CD14-positive monocyte (primary cell): ENCODE data around the gene RAET1G. TPM values are rescaled to one million over a fixed set of nuclear protein-coding genes. Genes with fewer than 3 reads are reported as not detected.
A peak's percentile ranks its signal among the peaks of the same experiment; 100 is the strongest.
"Not testable (repeated sequence)": the region's sequence is repeated elsewhere in the genome, so short reads cannot be mapped to it uniquely, and the experiment has no call there.

ENCODE experiments used
- DNase-seq, 3 donors: peaks; one replicate each; pipeline ENCODE4 v3.0.0-alpha.2; 2011 to 2022
- H2AFZ ChIP-seq: 2 replicates; pipeline ENCODE4 v1.6.0; 2012; ENCODE audit warnings: mild to moderate bottlenecking, low read depth, low read length, inconsistent platforms; ENCODE audit not compliant: insufficient read depth, poor library complexity, severe bottlenecking
- H3K27ac ChIP-seq, 2 donors: 1 replicate in 1 of 2; 2 replicates in 1 of 2; pipeline ENCODE4 v1.5.1; 2012 to 2013; ENCODE audit warnings: low read length in 2 of 2, control low read depth in 1 of 2, inconsistent platforms in 1 of 2, low read depth in 1 of 2, mild to moderate bottlenecking in 1 of 2
- H3K27me3 ChIP-seq, 2 donors: one replicate each; pipeline versions ENCODE4 v1.6.0 to v1.6.1; 2011 to 2013; ENCODE audit warnings: low read length in 2 of 2; ENCODE audit not compliant: control insufficient read depth in 2 of 2, insufficient read depth in 2 of 2
- H3K36me3 ChIP-seq, 2 donors: replicated peaks in 1 of 2; 1 replicate in 1 of 2; 2 replicates in 1 of 2; pipeline versions ENCODE4 v1.5.1 to v1.6.1; 2012 to 2013; ENCODE audit warnings: low read length in 2 of 2, control low read depth in 1 of 2, inconsistent platforms in 1 of 2, mild to moderate bottlenecking in 1 of 2; ENCODE audit not compliant: insufficient read depth in 2 of 2, control insufficient read depth in 1 of 2
- H3K4me1 ChIP-seq, 2 donors: 1 replicate in 1 of 2; 2 replicates in 1 of 2; pipeline versions ENCODE4 v1.5.1 to v1.6.1; 2012 to 2013; ENCODE audit warnings: low read length in 2 of 2, control low read depth in 1 of 2, inconsistent platforms in 1 of 2, mild to moderate bottlenecking in 1 of 2, moderate library complexity in 1 of 2; ENCODE audit not compliant: insufficient read depth in 2 of 2, control insufficient read depth in 1 of 2
- H3K4me2 ChIP-seq: replicated peaks from 2 replicates; pipeline ENCODE3; 2012; ENCODE audit warnings: low read length, moderate library complexity, mild to moderate bottlenecking; ENCODE audit not compliant: poor library complexity, severe bottlenecking; ENCODE audit errors: extremely low read depth
- H3K4me3 ChIP-seq, 3 experiments: fragments of 200-600 bp in 1 of 3; sonication (generic) in 1 of 3; replicated peaks in 1 of 3; 1 replicate in 2 of 3; 2 replicates in 1 of 3; pipeline ENCODE4 v1.5.1; 2011 to 2013; ENCODE audit warnings: low read length in 3 of 3, mild to moderate bottlenecking in 3 of 3, control low read depth in 2 of 3, low read depth in 2 of 3, inconsistent platforms in 1 of 3, moderate library complexity in 1 of 3
- H3K79me2 ChIP-seq: 2 replicates; pipeline ENCODE4 v1.6.0; 2012; ENCODE audit warnings: mild to moderate bottlenecking, control low read depth, inconsistent platforms, low read length, moderate library complexity; ENCODE audit not compliant: insufficient read depth
- H3K9ac ChIP-seq: 2 replicates; pipeline ENCODE4 v1.6.0; 2017; ENCODE audit warnings: low read length, mild to moderate bottlenecking; ENCODE audit not compliant: insufficient read depth, poor library complexity, severe bottlenecking
- H3K9me3 ChIP-seq, 2 donors: replicated peaks in 1 of 2; 1 replicate in 1 of 2; 2 replicates in 1 of 2; pipeline versions ENCODE4 v1.5.1 to v1.6.1; 2012 to 2013; ENCODE audit warnings: low read length in 2 of 2, control low read depth in 1 of 2; ENCODE audit not compliant: control insufficient read depth in 1 of 2, insufficient read depth in 1 of 2
- H4K20me1 ChIP-seq: 2 replicates; pipeline ENCODE4 v1.6.0; 2012; ENCODE audit warnings: mild to moderate bottlenecking, low read length, control low read depth, moderate library complexity; ENCODE audit not compliant: insufficient read depth
- H3K27ac Mint-ChIP-seq, 7 donors: one replicate each; pipeline ENCODE4 v1.8.0; 2020; ENCODE audit warnings: mild to moderate bottlenecking in 7 of 7, mixed read lengths in 7 of 7, moderate library complexity in 6 of 7, inconsistent platforms in 2 of 7
- H3K27me3 Mint-ChIP-seq, 3 donors: one replicate each; pipeline ENCODE4 v1.8.0; 2021 to 2022; ENCODE audit warnings: low read depth in 3 of 3, mild to moderate bottlenecking in 3 of 3, mixed read lengths in 3 of 3, moderate library complexity in 3 of 3, inconsistent platforms in 1 of 3
- H3K36me3 Mint-ChIP-seq, 2 donors: one replicate each; pipeline ENCODE4 v1.8.0; 2020; ENCODE audit warnings: mixed read lengths in 2 of 2, inconsistent platforms in 1 of 2, mild to moderate bottlenecking in 1 of 2
- H3K4me1 Mint-ChIP-seq: one replicate; pipeline ENCODE4 v1.8.0; 2020; ENCODE audit warnings: mild to moderate bottlenecking, mixed read lengths
- H3K4me3 Mint-ChIP-seq, 2 donors: one replicate each; pipeline ENCODE4 v1.8.0; 2020; ENCODE audit warnings: mild to moderate bottlenecking in 2 of 2, mixed read lengths in 2 of 2, moderate library complexity in 1 of 2
- H3K9me3 Mint-ChIP-seq, 7 donors: one replicate each; pipeline ENCODE4 v1.8.0; 2020 to 2022; ENCODE audit warnings: mixed read lengths in 7 of 7, mild to moderate bottlenecking in 6 of 7, moderate library complexity in 6 of 7, inconsistent platforms in 2 of 7
- CTCF ChIP-seq: fragments of 200-600 bp; IDR thresholded peaks from one replicate; pipeline ENCODE4 v1.8.0; 2022; ENCODE audit warnings: antibody characterized with exemption, mild to moderate bottlenecking
- WGBS: methylation state at CpG from one replicate; pipeline ENCODE4 v1.1.5; 2013; ENCODE audit warnings: missing lambda C conversion rate; ENCODE audit not compliant: insufficient coverage; 5-methylcytosine and 5-hydroxymethylcytosine counted together
- intact Hi-C, 2 donors: fragments of 100-400 bp; cut with micrococcal nuclease; formaldehyde crosslinking; loops; one replicate each; pipeline versions ENCODE4 v1.15.0 to v1.15.1; 2023
- polyA plus RNA-seq, 3 donors: library from polyadenylated mRNA; depleted of rRNA in 1 of 3; unstranded in 2 of 3; stranded (reverse) in 1 of 3; fragments of 300-500 nt in 2 of 3; fragments of >200 nt in 1 of 3; fragmentation: Illumina TruSeq in 2 of 3; gene quantifications; 1 replicate in 2 of 3; 2 replicates in 1 of 3; pipeline ENCODE4 v1.2.3, GENCODE V29; 2012 to 2021

RAET1G gene
- polyA plus RNA-seq, 3 donors: not detected

- intact Hi-C loops: no loop called here
- H3K27ac ChIP-seq: no peak overlapping the region
- no peaks in the 10 kb centered on the region for H3K79me2 ChIP-seq
- DNase-seq: no peak
- no peaks in the 10 kb centered on the region for H3K4me1 ChIP-seq
- Mint-ChIP-seq H3K27ac (peak overlapping the region in 1 of 7 donors; percentile 76), H3K36me3 (no peaks in the 10 kb centered on the region), H3K4me3 (no peak overlapping the region), H3K27me3 (peaks cover 56 to 75% (median 69%) of the 10 kb centered on the region in 3 donors), H3K4me1 (no peaks in the 10 kb centered on the region), H3K9me3 (peaks cover 0 to 6% (median 0%) of the 10 kb centered on the region in 7 donors)
- peaks cover 40 to 63% of the 10 kb centered on the region in 2 donors for H3K27me3 ChIP-seq
- H3K9me3 ChIP-seq: no peaks in the 10 kb centered on the region
- H4K20me1 ChIP-seq: no peaks in the 10 kb centered on the region
- WGBS: no CpG with 5 or more reads among the region's 1 CpG
- no peak overlapping the region for H3K4me3 ChIP-seq
- H3K36me3 ChIP-seq: no peaks in the 10 kb centered on the region
- H3K9ac ChIP-seq: no peak overlapping the region
- TF ChIP-seq CTCF: no peak
- H3K4me2 ChIP-seq: no peak overlapping the region
- no peak overlapping the region for H2AFZ ChIP-seq
Observed at GRCh38 chr6:149948011-149948410, 25.1 kb upstream of the RAET1G start.

- intact Hi-C loops, H3K4me2 ChIP-seq, H3K4me1 Mint-ChIP-seq, H3K4me3 Mint-ChIP-seq, H3K36me3 ChIP-seq, H2AFZ ChIP-seq, H3K27ac ChIP-seq, DNase-seq, H4K20me1 ChIP-seq, H3K9me3 ChIP-seq, H3K4me1 ChIP-seq, H3K79me2 ChIP-seq, H3K36me3 Mint-ChIP-seq, H3K9me3 Mint-ChIP-seq, H3K9ac ChIP-seq, H3K4me3 ChIP-seq: not testable (repeated sequence)
- peaks cover 56 to 75% (median 69%) of the 10 kb centered on the region in 3 donors for H3K27me3 Mint-ChIP-seq
- H3K27ac Mint-ChIP-seq: peak overlapping the region in 1 of 7 donors; percentile 76
- WGBS: no CpG with 5 or more reads among the region's 1 CpG
- peaks cover 35 to 63% of the 10 kb centered on the region in 2 donors for H3K27me3 ChIP-seq
Observed at GRCh38 chr6:149947533-149947932, 24.6 kb upstream of the RAET1G start.

GRCh38 chr6:149946631-149947030 is 23.7 kb upstream of the RAET1G start:
- H3K36me3 Mint-ChIP-seq, H3K9ac ChIP-seq, H3K4me3 ChIP-seq, DNase-seq, H3K79me2 ChIP-seq, H3K36me3 ChIP-seq, H3K9me3 ChIP-seq, H3K27ac ChIP-seq, H2AFZ ChIP-seq, intact Hi-C loops, H3K4me2 ChIP-seq, H4K20me1 ChIP-seq, H3K27ac Mint-ChIP-seq, H3K4me1 Mint-ChIP-seq, H3K4me1 ChIP-seq: not testable (repeated sequence)
- peaks cover 57 to 75% (median 69%) of the 10 kb centered on the region in 3 donors for H3K27me3 Mint-ChIP-seq
- 63% methylated on average over 5 of the region's 7 CpGs for WGBS
- H3K27me3 ChIP-seq: peaks cover 26 to 63% of the 10 kb centered on the region in 2 donors
- H3K9me3 Mint-ChIP-seq: peaks cover 0 to 10% (median 4%) of the 10 kb centered on the region in 7 donors
- peak overlapping the region in 1 of 2 donors; percentile 4 for H3K4me3 Mint-ChIP-seq

- intact Hi-C loops, H3K9me3 ChIP-seq, H3K36me3 Mint-ChIP-seq, H3K4me2 ChIP-seq, H2AFZ ChIP-seq, H3K36me3 ChIP-seq, H3K79me2 ChIP-seq, H3K4me3 Mint-ChIP-seq, H4K20me1 ChIP-seq, DNase-seq, H3K9ac ChIP-seq, H3K4me3 ChIP-seq, H3K27ac ChIP-seq: not testable (repeated sequence)
- Mint-ChIP-seq H3K9me3 (peaks cover 0 to 22% (median 10%) of the 10 kb centered on the region in 7 donors), H3K27me3 (peaks cover 56 to 75% (median 69%) of the 10 kb centered on the region in 3 donors), H3K27ac (peak overlapping the region in 1 of 7 donors; percentile 53), H3K4me1 (peaks cover 15% of the 10 kb centered on the region)
- WGBS: no CpG with 5 or more reads among the region's 6 CpGs
- Histone ChIP-seq H3K27me3 (peaks cover 25 to 63% of the 10 kb centered on the region in 2 donors), H3K4me1 (peaks cover 14 to 17% of the 10 kb centered on the region in 2 donors)
Observed at GRCh38 chr6:149945276-149945675, 22.4 kb upstream of the RAET1G start.
